SH-SY5Y (cell line): ENCODE measurements around the gene GCK.

ENCODE experiments used
- GATA2 ChIP-seq: IDR thresholded peaks from 2 replicates; pipeline ENCODE4 v1.6.1; 2011; ENCODE audit warnings: mild to moderate bottlenecking, low read depth, low read length
- GATA3 ChIP-seq: IDR thresholded peaks from 2 replicates; pipeline ENCODE4 v1.6.1; 2011; ENCODE audit warnings: low read depth, mild to moderate bottlenecking, low read length, moderate library complexity

DNA sequence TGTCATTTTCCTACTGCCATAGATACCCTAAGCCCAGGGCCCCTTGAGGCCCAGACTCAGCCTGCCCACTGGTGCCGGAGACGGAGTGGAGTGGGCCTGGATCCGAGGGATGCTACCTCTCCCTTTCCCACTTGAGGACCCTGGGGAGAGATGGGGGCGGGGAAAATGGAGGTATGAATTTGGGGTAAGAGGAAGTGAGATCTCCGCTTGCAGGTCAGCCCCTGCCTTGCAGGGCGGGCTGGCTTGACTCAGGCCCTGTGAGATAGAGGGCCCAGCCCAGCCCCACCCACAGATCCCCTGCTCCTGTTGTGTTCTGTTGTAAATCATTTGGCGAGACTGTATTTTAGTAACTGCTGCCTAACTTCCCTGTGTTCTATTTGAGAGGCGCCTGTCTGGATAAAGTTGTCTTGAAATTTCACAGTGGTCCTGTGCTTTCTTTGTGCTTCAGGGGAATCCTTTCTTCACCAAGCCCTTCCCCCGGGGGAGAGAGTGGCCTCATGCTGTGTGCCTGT, 24.7 kb upstream of the GCK start:
- TF ChIP-seq GATA3 (no peak), GATA2 (no peak)
